NCI-H524 treated with DMSO at 0.1 percent for 48 hours (cell line): ENCODE data around the gene APLP2.
"Not testable (repeated sequence)": the region's sequence is repeated elsewhere in the genome, so short reads cannot be mapped to it uniquely, and the experiment has no call there.

ENCODE experiments used
- DNase-seq: peaks from one replicate; lab custom pipeline; 2025; lab: John Stamatoyannopoulos, UW

APLP2 gene

DNA sequence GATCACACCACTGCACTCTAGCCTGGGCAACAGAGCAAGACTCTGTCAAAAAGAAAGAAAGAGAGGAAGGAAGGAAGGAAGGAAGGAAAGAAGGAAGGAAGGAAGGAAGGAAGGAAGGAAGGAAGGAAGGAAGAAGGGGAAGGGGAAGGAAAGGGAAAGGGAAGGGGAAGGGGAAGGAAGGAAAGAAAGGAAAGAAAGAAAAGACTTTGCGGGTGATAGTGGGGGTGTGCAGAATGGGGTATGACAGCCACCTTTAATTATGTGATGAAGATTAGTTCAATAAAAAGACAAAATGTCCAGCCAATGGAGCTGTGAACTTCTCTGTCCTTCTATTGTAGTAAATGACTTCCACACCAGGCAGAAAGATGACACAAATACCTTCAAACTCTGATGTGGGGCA lies 8.7 kb upstream of the APLP2 start:
- DNase-seq = no peak

DNA sequence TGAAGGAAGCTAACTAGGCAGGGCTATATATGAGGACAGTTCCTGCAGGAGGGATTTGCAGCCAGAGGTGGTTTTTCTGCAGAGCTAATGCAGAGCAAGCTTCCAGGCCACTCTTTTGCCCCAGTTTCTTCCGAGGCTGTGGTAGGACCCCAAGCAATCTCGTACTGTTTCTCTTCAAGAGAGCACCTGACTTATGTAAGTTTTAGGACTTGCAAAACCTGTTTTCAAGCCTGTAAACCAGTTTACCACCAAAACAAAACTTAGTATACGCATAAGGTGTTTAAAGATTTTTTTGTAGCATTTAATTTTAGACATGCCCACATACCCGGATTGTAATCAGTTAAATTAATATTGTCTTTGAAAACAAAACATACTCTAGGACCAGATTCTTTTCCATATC lies 7.7 kb upstream of the APLP2 start:
- no peak for DNase-seq

DNA sequence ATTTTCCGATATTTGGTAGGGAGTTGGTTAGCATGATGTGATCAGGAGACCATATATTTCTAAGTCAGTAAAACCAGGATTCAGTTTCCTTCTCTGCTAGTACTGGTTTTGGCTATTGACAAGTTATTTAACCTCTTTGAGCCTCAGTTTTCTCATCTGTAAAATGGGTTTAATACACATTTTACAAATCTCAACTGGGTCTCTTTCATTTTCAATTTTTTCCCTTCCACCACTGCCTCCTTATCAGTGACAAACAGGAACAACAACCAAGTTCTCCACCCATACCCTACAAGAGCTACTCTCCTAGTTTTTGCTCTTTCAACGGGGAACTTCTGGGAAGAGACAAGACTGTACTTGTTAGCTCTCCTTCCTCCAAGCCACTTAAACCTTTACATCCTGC lies 6.2 kb upstream of the APLP2 start:
- DNase-seq = no peak

DNA sequence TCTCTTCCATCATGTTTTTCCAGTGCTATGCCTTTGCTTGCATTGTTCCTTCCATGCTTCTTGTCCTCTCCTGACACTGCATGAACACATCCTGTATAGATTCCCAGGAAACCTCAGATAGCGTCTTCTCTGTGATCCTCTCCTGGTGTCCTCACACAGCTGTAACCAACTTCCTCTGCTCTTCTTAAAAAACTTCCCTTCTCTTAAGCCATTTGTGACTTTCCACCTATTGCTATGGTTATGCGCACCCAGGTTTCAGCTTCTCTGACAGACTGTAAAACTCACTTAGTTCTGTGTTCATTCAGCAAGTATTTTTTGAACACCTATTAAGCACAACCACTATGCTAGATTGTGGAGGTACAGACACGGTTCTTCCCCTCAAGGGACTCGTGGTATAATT lies 5.1 kb upstream of the APLP2 start:
- no peak for DNase-seq

DNA sequence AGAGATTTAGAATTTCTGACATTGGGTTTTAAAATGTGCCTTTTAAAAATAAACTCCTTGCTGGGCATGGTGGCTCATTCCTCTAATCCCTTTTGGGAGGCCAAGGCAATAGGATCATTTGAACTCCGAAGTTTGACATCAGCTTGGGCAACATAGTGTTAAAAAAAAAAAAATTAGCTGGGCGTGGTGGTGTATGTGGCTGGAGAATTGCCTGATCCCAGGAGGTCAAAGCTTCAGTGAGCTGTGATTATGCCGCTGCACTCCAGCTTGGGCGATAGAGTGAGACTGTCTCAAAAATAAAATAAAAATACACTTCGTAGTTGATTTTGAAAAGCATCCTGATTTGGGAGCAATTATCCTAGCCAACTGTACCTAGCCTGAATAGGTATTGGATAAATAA lies 3.4 kb upstream of the APLP2 start:
- no peak for DNase-seq

DNA sequence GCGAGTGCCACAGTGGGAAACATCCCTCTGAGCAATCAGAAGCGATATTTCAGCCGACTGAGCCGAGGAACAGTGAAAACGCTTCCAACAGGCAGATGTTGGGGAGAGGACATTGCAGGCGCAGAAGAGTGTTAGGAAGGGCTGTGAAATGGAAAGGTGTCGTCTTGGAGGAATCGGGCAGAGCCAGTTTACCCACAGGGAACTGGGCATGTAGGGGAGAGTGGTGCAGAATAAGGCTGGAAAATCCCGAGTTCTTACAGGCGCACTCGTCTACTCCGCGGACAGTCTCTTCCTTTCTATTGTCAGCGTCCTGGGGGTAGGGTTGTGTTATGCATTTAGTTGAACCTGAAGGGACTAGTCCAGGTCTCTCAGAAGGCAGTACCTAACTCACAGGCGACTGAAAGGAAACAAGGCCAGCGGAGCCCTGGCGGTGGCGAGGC lies 1.1 kb upstream of the APLP2 start:
- no peak for DNase-seq

DNA sequence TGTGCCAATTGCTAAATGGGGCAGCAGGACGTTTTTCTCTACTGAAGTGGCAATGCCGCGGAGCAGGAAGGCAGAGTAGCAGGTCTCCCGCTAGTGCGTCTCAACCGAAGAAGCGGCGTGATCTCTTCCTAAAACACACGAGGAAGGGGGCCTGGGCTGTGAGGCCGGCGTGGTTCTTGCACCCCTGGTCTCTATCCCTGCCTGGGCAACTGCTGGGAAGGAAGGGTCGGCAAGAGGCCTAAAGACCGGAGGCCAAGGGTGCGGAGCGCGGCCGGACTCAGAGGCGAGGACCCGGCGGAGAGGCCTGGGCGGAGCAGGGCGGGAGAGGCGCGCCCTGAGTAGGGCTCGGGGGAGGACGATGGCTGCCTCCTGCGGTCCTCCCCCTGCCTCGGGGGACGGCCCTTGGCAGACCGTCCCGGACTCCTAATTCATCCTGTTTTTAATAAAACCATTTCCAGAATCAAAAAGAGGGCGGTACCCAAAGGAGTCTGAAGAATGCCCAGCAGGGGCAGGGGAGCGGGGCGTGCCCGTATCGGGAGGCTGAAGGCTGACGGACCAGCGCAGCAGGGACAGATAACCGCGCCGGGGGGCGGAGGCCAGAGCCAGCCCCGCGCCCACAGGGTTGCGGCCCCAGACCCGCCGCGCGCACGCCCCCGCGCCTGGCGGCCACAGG lies 572 bp upstream of the APLP2 start:
- peak; percentile 22 for DNase-seq

DNA sequence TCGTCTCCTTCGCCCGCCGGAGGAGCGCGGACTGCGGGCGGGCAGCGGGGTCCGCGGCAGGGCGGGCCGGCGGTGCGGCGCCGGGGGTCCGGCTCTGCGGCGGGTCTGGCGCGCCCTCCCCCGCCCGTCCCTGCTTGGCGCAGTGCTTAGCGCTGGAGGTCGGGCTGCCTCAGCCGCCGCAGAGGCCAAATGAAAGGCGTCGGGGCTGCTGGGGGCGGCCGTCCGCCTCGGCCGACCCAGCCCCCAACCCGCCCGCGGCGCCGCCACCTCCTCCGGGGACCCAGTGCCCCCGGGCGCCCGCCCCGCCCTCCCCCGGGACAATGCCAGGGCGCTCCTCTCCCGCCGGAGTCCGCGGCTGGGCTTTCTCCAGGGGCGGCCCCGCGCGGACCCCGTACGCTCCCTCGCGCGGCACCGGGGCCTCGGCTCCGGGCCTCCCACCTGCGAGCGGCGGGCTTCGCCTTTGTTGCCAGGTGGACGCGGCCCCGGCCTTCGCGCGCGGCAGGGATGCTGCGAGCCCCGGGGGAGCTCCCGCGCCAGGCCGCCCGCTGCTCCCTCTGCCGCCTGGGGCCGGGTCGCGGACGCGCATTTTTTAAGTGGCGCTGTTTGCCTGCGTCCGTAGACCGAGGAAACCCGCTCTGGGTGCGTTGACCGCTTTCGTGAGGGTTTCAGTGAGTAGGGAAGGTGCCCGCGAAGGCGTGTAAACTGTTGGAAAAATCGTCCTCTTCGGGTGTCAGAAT lies 583 bp downstream of the APLP2 start:
- DNase-seq = no peak

DNA sequence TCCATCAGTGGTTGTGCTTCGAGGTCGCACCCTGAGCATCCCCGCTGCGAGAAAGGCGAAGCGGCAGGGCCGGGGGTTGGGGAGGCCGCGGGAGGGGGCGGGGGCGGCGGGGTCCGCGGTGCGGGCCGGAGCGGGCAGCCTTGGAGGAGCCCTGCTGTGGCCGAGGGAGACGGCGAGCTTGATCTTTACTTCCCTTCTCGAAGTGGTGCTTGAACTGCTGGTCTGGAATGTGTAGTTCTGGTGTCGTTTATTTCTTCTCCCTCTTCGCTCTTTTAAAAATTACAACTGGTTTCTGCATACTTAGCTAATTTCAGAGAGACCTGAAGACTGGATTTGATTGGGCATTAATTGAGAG lies 1.1 kb downstream of the APLP2 start:
- no peak for DNase-seq

DNA sequence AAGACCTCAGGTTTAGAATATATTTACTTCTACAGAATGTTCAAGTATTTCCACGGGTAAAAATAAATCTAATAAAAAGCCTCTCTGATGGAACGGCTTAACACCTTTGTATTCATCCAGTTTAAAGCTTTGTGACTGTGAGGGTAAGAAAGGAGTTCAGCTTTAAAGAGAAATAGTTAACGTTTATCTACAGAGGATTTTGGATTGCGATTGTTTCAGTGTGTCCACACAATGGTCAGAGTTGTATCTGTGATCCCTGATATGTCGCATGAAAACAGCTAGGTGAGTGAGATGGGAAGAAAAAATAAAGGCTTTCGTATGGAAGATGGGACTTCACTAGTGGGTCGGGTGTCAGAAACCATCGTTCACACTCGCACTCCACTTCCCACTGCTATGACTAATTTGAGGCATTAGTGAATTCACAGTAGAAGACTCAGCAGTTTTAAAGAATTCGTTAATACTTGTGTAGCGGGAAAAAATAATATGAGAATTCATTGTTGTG lies 1.6 kb downstream of the APLP2 start:
- peak; percentile 1 for DNase-seq

DNA sequence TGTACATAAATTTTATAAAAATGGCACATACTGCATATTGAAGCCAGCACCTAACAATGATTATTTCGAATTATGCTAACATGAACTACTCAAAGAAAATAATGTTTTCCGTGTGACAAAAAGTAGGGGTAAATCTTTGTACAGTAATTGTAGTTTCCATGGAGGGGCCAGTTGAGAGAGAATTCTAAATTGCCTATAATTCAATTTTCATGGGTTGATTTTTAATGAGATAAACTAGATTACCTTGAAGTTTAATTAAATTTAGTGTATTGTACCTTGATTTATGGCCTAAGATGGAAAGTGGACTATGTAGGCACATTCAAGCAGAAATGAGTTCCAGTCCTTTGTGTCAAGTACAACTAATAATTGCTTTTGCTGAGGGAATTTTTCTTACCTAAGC lies 5.0 kb downstream of the APLP2 start:
- no peak for DNase-seq

DNA sequence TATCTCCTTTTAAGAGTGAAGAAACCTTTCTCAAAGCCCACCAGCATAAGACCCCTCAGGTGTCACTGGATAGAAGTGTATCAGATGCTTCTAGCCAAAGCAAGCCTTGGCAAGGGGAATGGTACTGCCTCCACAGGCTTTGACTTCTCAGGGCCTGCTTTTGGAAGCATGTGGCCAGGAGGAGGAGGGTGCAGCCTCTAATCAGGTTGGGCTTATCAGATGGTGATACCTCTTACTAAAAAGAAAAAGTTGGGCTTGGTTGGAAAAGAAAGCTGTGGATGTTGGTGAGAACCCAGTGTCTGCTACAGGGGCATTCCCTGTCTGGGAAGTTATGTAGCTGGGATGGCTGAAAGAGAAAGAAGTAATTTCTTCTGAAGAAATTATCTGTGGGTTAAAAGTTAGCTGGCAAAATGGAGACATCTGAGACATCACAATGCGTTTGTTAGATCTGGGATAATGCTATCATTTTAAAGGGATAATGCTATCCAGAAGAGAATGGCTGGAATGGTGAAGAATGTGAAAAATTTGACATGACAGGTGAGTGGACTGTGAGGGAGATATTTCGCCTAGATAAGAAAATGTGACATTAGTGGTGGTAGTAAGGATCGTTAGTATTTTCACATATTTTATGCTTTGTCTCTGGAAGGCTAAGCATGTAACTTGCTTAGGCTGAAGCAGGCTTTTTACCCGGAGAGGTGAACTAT lies 7.2 kb downstream of the APLP2 start:
- no peak for DNase-seq

DNA sequence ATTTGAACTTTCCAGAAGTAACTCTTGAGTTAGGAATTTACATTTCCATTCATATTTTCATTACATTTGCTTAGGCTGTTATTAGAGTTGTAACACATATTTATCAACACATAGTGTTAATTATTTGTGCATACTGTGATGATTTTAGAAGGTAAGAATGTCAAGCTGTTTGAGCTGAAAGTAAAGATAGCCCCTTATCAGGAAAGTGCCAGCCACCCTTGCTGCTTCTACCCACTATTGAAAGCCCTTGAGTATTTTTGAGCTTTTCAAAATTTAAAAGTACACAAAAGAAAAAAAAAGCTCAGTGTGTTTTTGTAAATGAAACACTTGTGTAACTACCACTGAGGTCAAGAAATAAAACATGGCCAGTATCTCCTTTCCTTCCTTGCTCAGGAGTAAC lies 8.0 kb downstream of the APLP2 start:
- DNase-seq = no peak

DNA sequence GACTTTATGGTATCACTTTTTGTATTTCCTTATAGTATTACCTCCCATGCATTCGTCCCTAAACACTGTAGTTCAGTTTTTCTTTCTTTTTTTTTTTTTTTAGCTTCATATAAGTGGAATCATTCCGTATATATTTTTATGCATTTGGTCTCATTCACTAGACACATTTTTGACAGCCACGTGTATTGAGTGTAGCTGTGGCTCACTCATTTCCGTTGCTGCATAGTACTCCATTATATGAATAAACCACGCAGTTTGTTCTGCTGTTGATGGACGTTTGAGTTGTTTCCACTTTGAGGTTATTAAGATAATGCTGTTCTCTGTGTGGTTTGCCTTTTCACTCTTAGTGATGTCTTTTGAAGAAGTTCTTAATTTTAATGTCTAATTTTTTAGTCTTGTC lies 8.4 kb downstream of the APLP2 start:
- no peak for DNase-seq

DNA sequence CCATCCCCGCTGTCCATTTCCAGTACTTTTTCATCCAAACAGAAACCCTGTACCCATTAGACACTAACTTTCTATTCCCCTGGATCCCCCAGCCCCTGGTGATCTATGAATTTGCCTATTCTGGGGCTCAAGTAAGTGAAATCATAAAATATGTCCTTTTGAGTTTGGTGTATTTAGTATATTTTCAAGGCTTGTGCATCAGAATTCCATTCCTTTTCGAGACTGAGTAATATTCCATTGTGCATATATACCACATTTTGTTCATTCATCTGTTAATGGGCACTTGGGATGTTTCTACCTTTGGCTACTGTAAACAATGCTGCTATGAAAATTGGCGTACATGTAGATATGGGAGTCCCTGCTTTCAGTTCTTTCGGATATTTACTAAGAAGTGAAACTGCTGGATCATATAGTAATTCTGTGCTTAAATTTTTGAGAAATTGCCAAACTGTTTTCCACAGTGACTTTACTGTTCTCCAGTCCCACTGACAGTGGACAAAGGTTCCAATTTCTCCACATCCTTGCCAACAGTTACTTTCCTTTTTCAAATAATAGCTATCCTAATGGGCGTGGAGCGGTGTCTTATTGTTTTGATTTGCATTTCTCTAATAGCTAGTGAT lies 16.1 kb downstream of the APLP2 start:
- DNase-seq = no peak

DNA sequence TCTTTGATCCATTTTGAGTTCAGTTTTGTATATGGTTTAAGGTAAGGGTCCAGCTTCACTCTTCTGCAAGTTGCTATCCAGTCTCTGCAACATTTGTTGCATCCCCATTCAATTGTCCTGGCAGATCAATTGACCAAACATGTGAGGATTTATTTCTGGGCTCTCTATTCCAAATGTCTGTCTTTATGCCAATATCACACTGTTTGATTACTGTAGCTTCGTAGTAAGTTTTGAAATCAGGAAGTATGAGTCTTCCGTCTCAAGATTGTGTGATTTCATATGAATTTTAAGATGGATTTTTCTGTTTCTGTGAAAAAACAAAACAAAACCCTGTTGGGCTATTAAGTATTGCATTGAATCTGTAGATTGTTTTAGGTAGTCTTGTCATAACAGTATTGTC lies 17.0 kb downstream of the APLP2 start:
- DNase-seq = no peak

DNA sequence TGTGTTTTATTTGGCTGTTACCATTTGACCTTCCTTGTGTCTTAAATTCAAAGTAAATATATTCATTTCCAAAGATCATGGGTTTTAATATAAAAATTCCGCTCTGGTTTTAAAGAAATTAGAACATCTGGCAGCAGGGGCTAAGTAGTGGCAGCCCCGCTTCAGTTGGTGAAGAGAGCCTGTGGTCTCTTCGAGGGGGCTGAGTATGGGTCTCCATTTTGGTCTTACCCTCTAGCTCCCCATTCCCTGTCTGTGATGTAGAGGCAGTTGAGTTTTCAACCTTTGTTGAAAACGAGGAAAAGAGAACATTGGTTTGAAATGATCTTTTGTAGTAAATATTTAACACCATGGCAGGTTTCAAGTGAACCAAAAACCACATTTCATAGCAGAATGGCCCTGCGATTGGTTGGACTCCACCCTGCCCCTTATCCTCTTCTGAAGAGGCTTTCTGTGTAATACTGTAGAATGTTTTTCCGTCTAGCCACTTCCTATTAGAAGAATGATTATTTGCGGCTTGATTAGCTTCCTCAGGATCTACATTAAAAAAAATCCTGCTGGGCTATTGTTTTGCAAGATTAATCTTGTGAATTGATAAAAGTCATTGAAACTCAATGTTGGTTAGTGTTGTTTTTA lies 17.7 kb downstream of the APLP2 start:
- DNase-seq = no peak

DNA sequence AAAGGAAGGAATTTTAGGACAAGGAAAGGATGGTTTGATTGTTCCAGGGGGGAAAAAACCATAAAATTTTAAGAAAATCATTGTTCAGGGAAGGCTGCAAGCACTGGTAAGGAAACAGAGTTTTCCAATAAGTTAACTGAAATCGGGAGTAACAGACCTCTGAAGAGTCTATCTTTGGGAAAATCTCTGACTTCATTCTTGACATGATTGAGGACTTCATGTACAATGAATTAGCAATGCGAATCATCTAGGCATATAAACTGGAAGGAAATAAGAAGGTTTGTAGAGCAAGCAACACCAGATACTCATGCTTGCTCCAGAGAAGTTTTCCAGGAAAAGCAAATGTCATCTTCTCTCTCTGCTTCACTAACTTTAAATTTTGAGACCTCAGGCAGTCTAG lies 18.5 kb downstream of the APLP2 start:
- no peak for DNase-seq

DNA sequence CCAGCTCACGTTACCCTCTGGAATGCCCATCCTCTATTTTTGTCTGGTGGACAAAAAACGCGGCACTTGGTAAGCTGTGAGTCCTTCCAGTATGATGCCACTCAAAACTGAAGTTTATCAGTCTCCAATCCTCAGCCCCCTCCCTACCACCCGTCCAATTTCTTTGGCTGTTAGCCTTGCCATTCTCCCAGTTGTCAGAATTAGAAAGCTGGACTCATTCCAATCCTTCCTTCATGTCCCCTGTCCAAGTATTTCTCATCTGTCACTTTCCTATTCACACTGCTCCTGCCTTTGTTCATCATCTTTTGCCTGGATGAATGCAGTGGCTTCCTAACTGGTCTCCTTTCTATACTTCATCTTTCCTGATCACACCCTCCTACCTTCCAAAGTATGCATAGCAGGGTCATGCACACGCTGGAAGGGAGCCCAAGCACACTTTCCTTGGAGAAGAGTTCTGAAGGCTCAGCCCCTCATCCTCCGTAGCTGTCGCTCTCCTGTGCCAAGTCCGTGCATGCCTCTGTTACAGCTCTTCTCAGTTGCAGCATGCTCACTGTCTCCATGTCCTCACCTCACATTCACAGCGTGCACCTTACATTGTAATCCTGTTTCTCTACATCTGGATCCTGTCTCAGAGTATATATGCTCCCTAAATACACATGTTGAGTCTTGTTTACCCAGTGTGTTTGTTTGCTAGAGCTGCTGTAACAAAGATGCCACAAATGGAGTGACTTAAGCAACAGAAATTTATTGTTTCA lies 19.4 kb downstream of the APLP2 start:
- DNase-seq = no peak

DNA sequence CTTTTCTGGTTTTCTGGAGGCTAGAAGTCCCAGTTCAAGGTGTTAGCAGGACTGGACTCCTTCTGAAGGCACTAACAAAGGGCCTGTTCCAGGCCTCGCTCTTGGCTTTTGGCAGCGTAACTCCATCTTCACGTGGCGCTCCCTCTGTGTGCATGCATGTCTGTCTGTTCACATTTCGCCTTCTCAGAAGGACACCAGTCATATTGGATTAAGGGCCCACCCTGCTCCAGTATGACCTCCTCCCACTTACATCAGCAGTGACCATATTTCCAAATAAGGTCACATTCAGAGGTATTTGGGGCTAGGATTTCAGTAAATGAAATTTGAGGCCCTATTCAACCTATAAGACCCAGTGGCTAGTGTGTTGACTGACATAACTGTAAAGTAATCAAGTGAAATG lies 20.0 kb downstream of the APLP2 start:
- no peak for DNase-seq

DNA sequence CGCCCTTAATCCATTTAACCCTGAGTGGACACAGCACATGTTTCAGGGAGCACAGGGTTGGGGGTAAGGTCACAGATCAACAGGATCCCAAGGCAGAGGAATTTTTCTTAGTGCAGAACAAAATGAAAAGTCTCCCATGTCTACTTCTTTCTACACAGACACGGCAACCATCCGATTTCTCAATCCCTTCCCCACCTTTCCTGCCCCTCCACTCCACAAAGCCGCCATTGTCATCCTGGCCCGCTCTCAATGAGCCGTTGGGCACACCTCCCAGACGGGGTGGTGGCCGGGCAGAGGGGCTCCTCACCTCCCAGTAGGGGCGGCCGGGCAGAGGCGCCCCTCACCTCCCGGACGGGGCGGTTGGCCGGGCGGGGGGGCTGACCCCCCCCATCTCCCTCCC lies 20.8 kb downstream of the APLP2 start:
- not testable (repeated sequence) for DNase-seq

DNA sequence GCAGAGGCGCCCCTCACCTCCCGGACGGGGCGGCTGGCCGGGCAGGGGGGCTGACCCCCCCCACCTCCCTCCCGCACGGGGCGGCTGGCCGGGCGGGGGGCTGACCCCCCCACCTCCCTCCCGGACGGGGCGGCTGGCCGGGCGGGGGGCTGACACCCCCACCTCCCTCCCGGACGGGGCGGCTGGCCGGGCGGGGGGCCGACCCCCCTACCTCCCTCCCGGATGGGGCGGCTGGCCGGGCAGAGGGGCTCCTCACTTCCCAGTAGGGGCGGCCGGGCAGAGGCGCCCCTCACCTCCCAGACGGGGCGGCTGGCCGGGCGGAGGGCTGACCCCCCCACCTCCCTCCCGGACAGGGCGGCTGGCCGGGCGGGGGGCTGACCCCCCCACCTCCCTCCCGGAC lies 21.5 kb downstream of the APLP2 start:
- not testable (repeated sequence) for DNase-seq
